ENCODE data around the gene TNFRSF18. TPM values are rescaled to one million over a fixed set of nuclear protein-coding genes. Genes with fewer than 3 reads are reported as not detected.

Gene TNFRSF18
- polyA plus RNA-seq, 1 donor (not counting 4 experiments of a cell fraction or from before 2014, with no cell fraction given), result 0.21 TPM

DNA sequence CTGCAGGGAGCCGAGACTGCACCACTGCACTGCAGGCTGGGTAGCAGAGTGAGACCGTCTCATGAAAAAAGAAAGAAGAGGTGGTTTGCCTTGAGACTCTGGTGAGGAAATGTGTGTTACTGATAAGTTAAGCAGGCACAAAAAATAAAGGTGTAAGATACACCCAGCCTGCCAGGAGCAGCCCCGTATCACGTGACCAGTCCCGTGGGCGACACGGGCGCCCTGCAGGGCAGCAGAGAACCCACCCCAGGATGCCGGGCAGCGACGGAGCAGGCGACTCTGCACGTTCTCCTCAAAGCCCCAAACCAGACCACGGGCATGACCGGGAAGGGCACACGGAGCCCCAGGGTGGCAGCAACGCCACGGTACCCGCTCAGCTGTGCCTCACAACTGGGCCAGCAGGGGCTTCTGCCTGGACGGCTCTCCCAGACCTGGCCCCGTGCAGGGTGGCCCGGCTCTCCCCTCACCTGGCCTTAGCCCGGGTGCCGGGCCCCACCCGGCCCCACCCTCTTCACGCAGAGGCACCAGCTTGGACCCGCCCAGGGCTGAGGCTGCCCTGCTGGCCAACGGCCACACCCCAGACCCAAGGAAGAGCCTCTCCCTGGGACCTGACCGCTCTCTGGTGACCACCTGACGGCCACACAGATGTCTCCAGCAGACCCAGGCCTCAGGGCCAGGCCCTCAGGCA lies 15.6 kb upstream of the TNFRSF18 start:
- Histone ChIP-seq H2AFZ (ENCODE audit: control insufficient read depth, low read length) (no peak overlapping the region), H4K20me1 (ENCODE audit: control insufficient read depth, extremely low read depth, insufficient read depth, low read length) (peaks cover 5% of the 10 kb centered on the region), H3K27ac (ENCODE audit: control insufficient read depth, insufficient read depth, low read length) (no peak overlapping the region), H3K36me3 (ENCODE audit: control insufficient read depth in 2 of 2, extremely low read depth in 1 of 2, insufficient read depth in 2 of 2, low read length in 2 of 2) (peaks cover 26 to 42% of the 10 kb centered on the region in 2 experiments), H3K27me3 (ENCODE audit: control insufficient read depth, extremely low read depth, insufficient read depth, low read length) (no peaks in the 10 kb centered on the region), H3K9me3 (ENCODE audit: control insufficient read depth, low read depth, low read length) (no peaks in the 10 kb centered on the region), H3K79me2 (ENCODE audit: control insufficient read depth, insufficient read depth, low read length) (peaks cover 28% of the 10 kb centered on the region), H3K4me1 (ENCODE audit: control insufficient read depth, extremely low read depth, insufficient read depth, low read length) (peaks cover 8% of the 10 kb centered on the region), H3K9ac (ENCODE audit: control insufficient read depth, extremely low read depth, insufficient read depth, low read length) (no peak overlapping the region), H3K9me1 (ENCODE audit: control insufficient read depth, extremely low read depth, insufficient read depth, low read length) (no peaks in the 10 kb centered on the region), H3K4me2 (ENCODE audit: control insufficient read depth, extremely low read depth, insufficient read depth, low read depth, low read length) (no peak overlapping the region), H3K4me3 (ENCODE audit: control insufficient read depth in 2 of 3, extremely low read depth in 1 of 3, insufficient read depth in 2 of 3, low read depth in 1 of 3, low read length in 3 of 3) (no peak overlapping the region)
- FAIRE-seq, result no peak
- dilution Hi-C loops (cut with MboI; ENCODE audit: extremely low pct_ligation_motif_present, low sequenced_read_pairs), result no loop called here
- no peak for DNase-seq (ENCODE audit: low read depth, low spot score)
- no peak for TF ChIP-seq EZH2 (IDR thresholded peaks at IDR 0.05; ENCODE audit: low read length)
- TF ChIP-seq, protein P1, sequence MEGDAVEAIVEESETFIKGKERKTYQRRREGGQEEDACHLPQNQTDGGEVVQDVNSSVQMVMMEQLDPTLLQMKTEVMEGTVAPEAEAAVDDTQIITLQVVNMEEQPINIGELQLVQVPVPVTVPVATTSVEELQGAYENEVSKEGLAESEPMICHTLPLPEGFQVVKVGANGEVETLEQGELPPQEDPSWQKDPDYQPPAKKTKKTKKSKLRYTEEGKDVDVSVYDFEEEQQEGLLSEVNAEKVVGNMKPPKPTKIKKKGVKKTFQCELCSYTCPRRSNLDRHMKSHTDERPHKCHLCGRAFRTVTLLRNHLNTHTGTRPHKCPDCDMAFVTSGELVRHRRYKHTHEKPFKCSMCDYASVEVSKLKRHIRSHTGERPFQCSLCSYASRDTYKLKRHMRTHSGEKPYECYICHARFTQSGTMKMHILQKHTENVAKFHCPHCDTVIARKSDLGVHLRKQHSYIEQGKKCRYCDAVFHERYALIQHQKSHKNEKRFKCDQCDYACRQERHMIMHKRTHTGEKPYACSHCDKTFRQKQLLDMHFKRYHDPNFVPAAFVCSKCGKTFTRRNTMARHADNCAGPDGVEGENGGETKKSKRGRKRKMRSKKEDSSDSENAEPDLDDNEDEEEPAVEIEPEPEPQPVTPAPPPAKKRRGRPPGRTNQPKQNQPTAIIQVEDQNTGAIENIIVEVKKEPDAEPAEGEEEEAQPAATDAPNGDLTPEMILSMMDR (optimal IDR thresholded peaks at IDR 0.05 in 1 of 3, IDR thresholded peaks at IDR 0.05 in 1 of 3, conservative IDR thresholded peaks at IDR 0.05 in 1 of 3; ENCODE audit: extremely low read depth in 1 of 3, insufficient read depth in 2 of 3, low read length in 3 of 3), result no peak

DNA sequence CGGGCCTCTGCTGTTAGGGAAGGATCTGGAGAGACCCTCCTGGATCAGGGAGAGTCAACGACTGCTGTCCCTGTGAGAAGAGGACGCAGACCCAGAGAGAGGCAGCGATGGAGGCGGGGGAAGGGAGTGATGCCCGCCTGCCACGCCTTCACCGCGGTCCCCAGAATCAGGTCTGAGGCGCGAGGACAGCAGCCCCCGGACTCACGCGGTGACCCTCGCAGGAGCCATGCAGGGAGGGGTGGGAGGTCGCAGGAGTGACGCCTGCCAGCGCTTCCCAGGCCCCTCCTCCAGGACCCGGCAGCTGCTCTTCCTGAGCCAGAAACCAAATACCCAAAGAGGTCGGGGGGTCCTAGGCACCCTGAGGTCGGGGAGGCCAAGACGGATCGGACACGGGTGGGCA lies 13.8 kb upstream of the TNFRSF18 start:
- FAIRE-seq (no peak), DNase-seq (ENCODE audit: low read depth, low spot score) (no peak)
- no peak overlapping the region for H3K4me2 ChIP-seq (ENCODE audit: control insufficient read depth, extremely low read depth, insufficient read depth, low read depth, low read length)
- peaks cover 10% of the 10 kb centered on the region for H3K79me2 ChIP-seq (ENCODE audit: control insufficient read depth, insufficient read depth, low read length)
- TF ChIP-seq, protein P1 (optimal IDR thresholded peaks at IDR 0.05 in 1 of 3, IDR thresholded peaks at IDR 0.05 in 1 of 3, conservative IDR thresholded peaks at IDR 0.05 in 1 of 3; ENCODE audit: extremely low read depth in 1 of 3, insufficient read depth in 2 of 3, low read length in 3 of 3), result no peak
- no peak for TF ChIP-seq EZH2 (IDR thresholded peaks at IDR 0.05; ENCODE audit: low read length)
- no peaks in the 10 kb centered on the region for H3K27me3 ChIP-seq (ENCODE audit: control insufficient read depth, extremely low read depth, insufficient read depth, low read length)
- no peaks in the 10 kb centered on the region for H4K20me1 ChIP-seq (ENCODE audit: control insufficient read depth, extremely low read depth, insufficient read depth, low read length)
- no peak overlapping the region for H3K27ac ChIP-seq (ENCODE audit: control insufficient read depth, insufficient read depth, low read length)
- H2AFZ ChIP-seq (ENCODE audit: control insufficient read depth, low read length), result no peak overlapping the region
- H3K36me3 ChIP-seq (ENCODE audit: control insufficient read depth in 2 of 2, extremely low read depth in 1 of 2, insufficient read depth in 2 of 2, low read length in 2 of 2), result peaks cover 28 to 30% of the 10 kb centered on the region in 2 experiments
- H3K4me1 ChIP-seq (ENCODE audit: control insufficient read depth, extremely low read depth, insufficient read depth, low read length), result peaks cover 8% of the 10 kb centered on the region
- no peaks in the 10 kb centered on the region for H3K9me3 ChIP-seq (ENCODE audit: control insufficient read depth, low read depth, low read length)
- H3K9me1 ChIP-seq (ENCODE audit: control insufficient read depth, extremely low read depth, insufficient read depth, low read length), result no peaks in the 10 kb centered on the region
- dilution Hi-C loops (cut with MboI; ENCODE audit: extremely low pct_ligation_motif_present, low sequenced_read_pairs), result no loop called here
- no peak overlapping the region for H3K4me3 ChIP-seq (ENCODE audit: control insufficient read depth in 2 of 3, extremely low read depth in 1 of 3, insufficient read depth in 2 of 3, low read depth in 1 of 3, low read length in 3 of 3)
- no peak overlapping the region for H3K9ac ChIP-seq (ENCODE audit: control insufficient read depth, extremely low read depth, insufficient read depth, low read length)

All from keratinocyte (primary cell).